ENCODE data around the gene ATP9A.
A peak's percentile ranks its signal among the peaks of the same experiment; 100 is the strongest.

ATP9A gene

GRCh38 chr20:51563174-51563485 is 205.1 kb downstream of the ATP9A start:
- H3K4me3 Mint-ChIP-seq = peak overlapping the region; percentile 52
- no peaks in the 10 kb centered on the region for H3K36me3 Mint-ChIP-seq (ENCODE audit: low read depth)
- H3K4me1 Mint-ChIP-seq (ENCODE audit: low read depth) = peaks cover 11% of the 10 kb centered on the region
- DNase-seq (ENCODE audit: low spot score) = no peak
- H3K27ac Mint-ChIP-seq = no peak overlapping the region
- H3K27me3 Mint-ChIP-seq (ENCODE audit: low read depth) = peaks cover 75% of the 10 kb centered on the region
- H3K9me3 Mint-ChIP-seq = no peaks in the 10 kb centered on the region

GRCh38 chr20:51562332-51563173 is 205.6 kb downstream of the ATP9A start:
- peaks cover 74% of the 10 kb centered on the region for H3K27me3 Mint-ChIP-seq (ENCODE audit: low read depth)
- H3K4me3 Mint-ChIP-seq = peak overlapping the region; percentile 59
- H3K36me3 Mint-ChIP-seq (ENCODE audit: low read depth) = no peaks in the 10 kb centered on the region
- H3K9me3 Mint-ChIP-seq = no peaks in the 10 kb centered on the region
- DNase-seq (ENCODE audit: low spot score) = no peak
- H3K4me1 Mint-ChIP-seq (ENCODE audit: low read depth) = peaks cover 11% of the 10 kb centered on the region
- no peak overlapping the region for H3K27ac Mint-ChIP-seq

- H3K9me3 Mint-ChIP-seq = no peaks in the 10 kb centered on the region
- no peak for DNase-seq (ENCODE audit: low spot score)
Observed at GRCh38 chr20:51562027-51562331, 206.2 kb downstream of the ATP9A start.

DNA sequence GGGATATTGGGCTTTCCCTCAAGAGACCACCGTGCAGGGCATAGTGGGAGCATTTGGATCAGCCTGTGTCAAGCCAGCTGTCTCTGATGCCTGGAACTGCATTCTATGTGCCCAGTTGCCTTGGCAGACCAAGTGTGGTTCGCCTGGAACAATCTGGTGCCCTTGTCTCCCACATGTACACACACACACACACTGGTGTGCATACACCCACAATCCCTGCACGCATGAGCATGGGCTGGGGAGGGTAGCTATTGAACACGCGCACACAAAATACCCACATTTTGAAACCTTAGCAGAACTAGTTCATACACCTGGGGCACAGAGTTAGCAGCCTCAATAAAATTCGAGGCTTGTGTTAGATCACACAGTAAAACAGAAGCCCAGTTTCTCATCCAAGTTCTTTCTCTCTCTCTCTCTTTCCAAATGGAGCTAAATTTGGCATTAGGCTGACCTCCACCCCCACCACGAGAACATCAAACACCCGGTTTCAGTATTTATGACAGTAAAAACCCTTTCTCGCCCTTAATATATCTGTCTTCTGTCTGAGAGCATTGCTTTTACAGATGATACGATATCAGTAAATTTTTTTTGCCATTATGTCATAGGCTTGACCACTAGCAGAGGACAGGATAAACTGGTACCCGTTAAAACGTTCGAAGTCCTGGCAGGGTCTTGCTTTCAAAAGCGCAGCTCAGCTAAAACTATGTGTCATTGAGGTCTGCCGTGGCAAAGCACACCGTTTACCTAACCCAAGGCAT is 207.5 kb downstream of the ATP9A start:
- no peak for DNase-seq (ENCODE audit: low spot score)
- Mint-ChIP-seq H3K4me3 (peak overlapping the region; percentile 60), H3K36me3 (ENCODE audit: low read depth) (no peaks in the 10 kb centered on the region), H3K27me3 (ENCODE audit: low read depth) (peaks cover 69% of the 10 kb centered on the region), H3K27ac (no peak overlapping the region), H3K9me3 (no peaks in the 10 kb centered on the region), H3K4me1 (ENCODE audit: low read depth) (peaks cover 11% of the 10 kb centered on the region)

More at GRCh38 chr20:51562027-51562331, 206.2 kb downstream of the ATP9A start:
- Mint-ChIP-seq H3K27me3 (ENCODE audit: low read depth) (peaks cover 77% of the 10 kb centered on the region), H3K27ac (no peak overlapping the region), H3K4me3 (peak overlapping the region; percentile 27), H3K4me1 (ENCODE audit: low read depth) (peaks cover 11% of the 10 kb centered on the region), H3K36me3 (ENCODE audit: low read depth) (no peaks in the 10 kb centered on the region)

DNA sequence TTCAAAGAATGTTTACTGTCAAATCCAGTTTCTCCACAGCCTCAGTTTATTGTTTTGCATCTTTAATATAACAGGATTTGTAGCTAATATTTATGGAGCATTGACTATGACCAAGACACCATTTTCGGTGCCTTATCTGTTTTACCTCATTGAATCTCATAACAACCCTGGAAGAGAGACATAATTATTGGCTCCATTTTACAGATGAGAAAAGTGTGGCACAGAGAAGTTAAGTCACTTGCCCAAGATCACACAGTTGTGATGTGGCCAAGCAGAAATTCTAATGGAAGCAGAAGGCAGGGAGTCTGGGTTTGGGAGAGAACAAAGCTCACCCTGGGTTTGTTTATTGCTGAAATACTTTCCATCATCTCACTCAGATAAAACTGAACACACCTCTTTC is 208.1 kb downstream of the ATP9A start:
- no peaks in the 10 kb centered on the region for H3K9me3 Mint-ChIP-seq
- H3K27ac Mint-ChIP-seq = no peak overlapping the region
- DNase-seq (ENCODE audit: low spot score) = no peak
- H3K4me1 Mint-ChIP-seq (ENCODE audit: low read depth) = peaks cover 11% of the 10 kb centered on the region
- H3K4me3 Mint-ChIP-seq = no peak overlapping the region
- peaks cover 66% of the 10 kb centered on the region for H3K27me3 Mint-ChIP-seq (ENCODE audit: low read depth)
- H3K36me3 Mint-ChIP-seq (ENCODE audit: low read depth) = no peaks in the 10 kb centered on the region

GRCh38 chr20:51554538-51555165 is 213.5 kb downstream of the ATP9A start:
- DNase-seq (ENCODE audit: low spot score) = no peak
- Mint-ChIP-seq H3K4me3 (no peak overlapping the region), H3K36me3 (ENCODE audit: low read depth) (no peaks in the 10 kb centered on the region), H3K9me3 (no peaks in the 10 kb centered on the region), H3K27me3 (ENCODE audit: low read depth) (peaks cover 27% of the 10 kb centered on the region), H3K4me1 (ENCODE audit: low read depth) (no peaks in the 10 kb centered on the region), H3K27ac (no peak overlapping the region)

GRCh38 chr20:51553897-51554486 is 214.2 kb downstream of the ATP9A start:
- no peaks in the 10 kb centered on the region for H3K9me3 Mint-ChIP-seq
- peaks cover 20% of the 10 kb centered on the region for H3K27me3 Mint-ChIP-seq (ENCODE audit: low read depth)
- no peak for DNase-seq (ENCODE audit: low spot score)
- H3K27ac Mint-ChIP-seq = no peak overlapping the region
- H3K4me3 Mint-ChIP-seq = no peak overlapping the region
- H3K36me3 Mint-ChIP-seq (ENCODE audit: low read depth) = no peaks in the 10 kb centered on the region
- H3K4me1 Mint-ChIP-seq (ENCODE audit: low read depth) = no peaks in the 10 kb centered on the region

GRCh38 chr20:51551186-51551585 is 217.0 kb downstream of the ATP9A start:
- Mint-ChIP-seq H3K27me3 (ENCODE audit: low read depth) (peaks cover 28% of the 10 kb centered on the region), H3K27ac (no peak overlapping the region), H3K9me3 (no peaks in the 10 kb centered on the region), H3K4me3 (no peak overlapping the region), H3K36me3 (ENCODE audit: low read depth) (no peaks in the 10 kb centered on the region), H3K4me1 (ENCODE audit: low read depth) (no peaks in the 10 kb centered on the region)
- no peak for DNase-seq (ENCODE audit: low spot score)

DNA sequence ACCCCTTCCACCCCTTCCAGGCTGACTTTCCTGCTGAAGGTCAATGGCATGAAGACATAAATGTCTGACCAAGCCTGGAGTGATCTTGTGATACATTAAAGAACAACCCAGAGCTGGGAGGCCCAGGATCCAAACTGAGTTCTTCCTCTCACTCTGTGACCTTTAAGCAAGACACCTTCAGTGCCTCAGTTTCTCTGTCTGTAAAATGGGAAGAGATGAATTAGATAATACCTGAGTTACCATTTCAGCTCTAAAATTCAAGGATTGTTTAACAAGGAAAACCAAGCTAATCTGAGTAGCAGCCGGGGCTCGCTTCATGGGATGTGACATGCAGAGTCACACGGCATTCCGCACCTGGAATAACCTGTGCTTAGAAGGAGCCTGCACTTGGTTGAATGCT is 218.7 kb downstream of the ATP9A start:
- Mint-ChIP-seq H3K27me3 (ENCODE audit: low read depth) (peaks cover 34% of the 10 kb centered on the region), H3K9me3 (no peaks in the 10 kb centered on the region), H3K27ac (no peak overlapping the region), H3K36me3 (ENCODE audit: low read depth) (peaks cover 1% of the 10 kb centered on the region), H3K4me3 (no peak overlapping the region), H3K4me1 (ENCODE audit: low read depth) (no peaks in the 10 kb centered on the region)
- DNase-seq (ENCODE audit: low spot score) = no peak

GRCh38 chr20:51547951-51548350 is 220.2 kb downstream of the ATP9A start:
- Mint-ChIP-seq H3K36me3 (ENCODE audit: low read depth) (peaks cover 1% of the 10 kb centered on the region), H3K4me3 (no peak overlapping the region), H3K27ac (no peak overlapping the region), H3K9me3 (no peaks in the 10 kb centered on the region), H3K4me1 (ENCODE audit: low read depth) (peaks cover 6% of the 10 kb centered on the region), H3K27me3 (ENCODE audit: low read depth) (peaks cover 39% of the 10 kb centered on the region)
- no peak for DNase-seq (ENCODE audit: low spot score)
